ENCODE measurements around the gene IRF2. TPM values are rescaled to one million over a fixed set of nuclear protein-coding genes. Genes with fewer than 3 reads are reported as not detected.
A peak's percentile ranks its signal among the peaks of the same experiment; 100 is the strongest.

IRF2 gene
- total and polyA plus RNA-seq, 2 of the 8 experiments (the other 6 are each of a cell fraction or from before 2014, with no cell fraction given) = 13.8 to 17.0 TPM

- Histone ChIP-seq H4K8ac (ENCODE audit: extremely low read depth, insufficient read depth, low read length) (no peak overlapping the region), H3K79me2 (ENCODE audit: control insufficient read depth in 1 of 2, insufficient read depth in 2 of 2, low read length in 2 of 2) (peaks cover 0 to 71% of the 10 kb centered on the region in 2 experiments; a peak in 3 of 4 replicates), H3K18ac (ENCODE audit: extremely low read depth, low read length) (peak overlapping the region; percentile 38; the same call in 1 of the 2 replicates), H3K9me3 (ENCODE audit: insufficient read depth in 2 of 2, low read depth in 1 of 2, low read length in 1 of 2) (no peaks in the 10 kb centered on the region), H3K14ac (ENCODE audit: insufficient read length) (no peak overlapping the region), H3K27ac (ENCODE audit: low read depth, low read length) (no peak overlapping the region), H3K4me2 (ENCODE audit: insufficient read depth in 1 of 2, low read depth in 2 of 2, low read length in 2 of 2) (peak overlapping the region; percentile 82 to 90), H3K4me3 (ENCODE audit: extremely low read depth in 1 of 4, insufficient read depth in 2 of 4, low read depth in 3 of 4, low read length in 4 of 4) (peak overlapping the region; percentile 65 to 93 (median 80)), H2BK20ac (ENCODE audit: low read length) (0 out of 2 replicates have a peak overlapping the region, but pooled peaks have one; percentile 9), H2BK5ac (ENCODE audit: low read depth, low read length) (0 out of 2 replicates have a peak overlapping the region, but pooled peaks have one; percentile 56), H3K79me1 (ENCODE audit: low read depth, low read length) (no peaks in the 10 kb centered on the region), H2AFZ (ENCODE audit: low read length) (peak overlapping the region; percentile 86), H2BK120ac (replicated peaks; ENCODE audit: low read depth, low read length) (no peak overlapping the region), H3K4me1 (replicated peaks in 1 of 4; ENCODE audit: control insufficient read depth in 3 of 4, insufficient read depth in 4 of 4, low read length in 3 of 4) (peaks cover 0 to 8% (median 5%) of the 10 kb centered on the region in 4 experiments; a peak in 5 of 7 replicates), H4K91ac (replicated peaks; ENCODE audit: insufficient read length, low read length) (no peak overlapping the region), H4K20me1 (replicated peaks in 1 of 2; ENCODE audit: control insufficient read depth in 1 of 2, insufficient read depth in 2 of 2, low read length in 2 of 2) (peaks cover 0 to 10% of the 10 kb centered on the region in 2 experiments), H3K9ac (replicated peaks in 1 of 4; ENCODE audit: extremely low read depth in 1 of 4, low read depth in 3 of 4, low read length in 3 of 4) (peak overlapping the region in 3 of 4 experiments; percentile 51 to 63 (median 52); a peak in 5 of 7 replicates), H2BK12ac (ENCODE audit: low read depth, low read length) (peak overlapping the region; percentile 13), H3K4ac (replicated peaks; ENCODE audit: insufficient read length, low read depth, low read length) (peak overlapping the region; percentile 36), H4K5ac (ENCODE audit: insufficient read length, low read depth, low read length) (no peak overlapping the region), H3K36me3 (ENCODE audit: control insufficient read depth in 2 of 4, insufficient read depth in 4 of 4, low read length in 3 of 4) (no peaks in the 10 kb centered on the region), H3K27me3 (replicated peaks in 1 of 4; ENCODE audit: control insufficient read depth in 3 of 4, extremely low read depth in 1 of 4, insufficient read depth in 3 of 4, low read length in 3 of 4) (no peaks in the 10 kb centered on the region), H3K23me2 (ENCODE audit: low read depth, low read length) (peaks cover 17% of the 10 kb centered on the region), H3K23ac (ENCODE audit: insufficient read length) (no peak overlapping the region), H2BK15ac (ENCODE audit: low read length) (no peak overlapping the region; the same call in 1 of the 2 replicates), H2AK5ac (ENCODE audit: low read depth, low read length) (no peak overlapping the region), H3K56ac (replicated peaks; ENCODE audit: insufficient read length, low read depth, low read length) (no peak overlapping the region)
- DNase-seq (ENCODE audit: low read depth in 1 of 2, low spot score in 2 of 2) (no peak), FAIRE-seq (no peak)
- POLR2A ChIA-PET (ENCODE audit: partially characterized antibody) = interaction anchor here (0.6 to 1.0 kb wide), 2 partner anchors 31 to 1558 kb away, joined by 3 to 4 read pairs; no protein-coding TSS in a partner anchor
- TF ChIP-seq RAD21 (IDR thresholded peaks at IDR 0.05 in 1 of 2, conservative IDR thresholded peaks at IDR 0.05 in 1 of 2; ENCODE audit: low read depth in 2 of 2, low read length in 2 of 2) (peak; percentile 28 to 38; a peak in 2 of 4 replicates), POLR2AphosphoS5 (IDR thresholded peaks at IDR 0.05; ENCODE audit: low read depth, low read length) (no peak), CTCF (IDR thresholded peaks at IDR 0.05; ENCODE audit: control extremely low read depth in 1 of 3, insufficient read depth in 1 of 3, low read depth in 1 of 3, low read length in 3 of 3) (0 out of 4 replicates have a peak, but pooled peaks of 1 of the 3 experiments have one; percentile 9), SIN3A (conservative IDR thresholded peaks at IDR 0.05 in 1 of 2, IDR thresholded peaks at IDR 0.05 in 1 of 2; ENCODE audit: low read depth in 1 of 2, low read length in 2 of 2) (peak in 1 of 2 experiments; percentile 43; a peak in 1 of 4 replicates)
- WGBS, 2 experiments (ENCODE audit: extremely low coverage in 1 of 2, insufficient coverage in 1 of 2, insufficient read length in 1 of 2, insufficient replicate concordance in 2 of 2, low coverage in 1 of 2, low lambda C conversion rate in 2 of 2, missing lambda C conversion rate in 1 of 2) = 41% methylated on average over 13 of the region's 13 CpGs; no CpG with 5 or more reads in 1 of the 2 experiments
- CTCF ChIA-PET (ENCODE audit: partially characterized antibody) = interaction anchor here (1.0 kb wide), 1 partner anchor 712 kb away, joined by 3 read pairs; no protein-coding TSS in a partner anchor
Measured at GRCh38 chr4:184471881-184472613, 2.3 kb downstream of the IRF2 start.
